GM12878 (cell line): ENCODE results near the gene SMPD4. TPM values are rescaled to one million over a fixed set of nuclear protein-coding genes. Genes with fewer than 3 reads are reported as not detected.
"Not testable (repeated sequence)": the region's sequence is repeated elsewhere in the genome, so short reads cannot be mapped to it uniquely, and the experiment has no call there.

ENCODE experiments used
- ATAC-seq: fragments of 200-7000 bp; cut with Tn5 transposase; 3 replicates; pipeline ENCODE4 v1.9.1; 2020; ENCODE audit warnings: mild to moderate bottlenecking, moderate library complexity
- BruUV-seq: library from RNA; stranded (reverse); fragments of 400-500 nt; replicated peaks from 2 replicates; lab custom pipeline; 2021; lab: Mats Ljungman, UMichigan
- CTCF ChIA-PET: fragments of 300-600 bp; sonication (Branson Sonifier 250); formaldehyde crosslinking; extraction: SDS; loops from one replicate; lab custom pipeline; 2021; ENCODE audit warnings: inconsistent platforms; lab: Yijun Ruan, JAX
- POLR2A ChIA-PET: fragments of 350-600 bp; formaldehyde crosslinking; extraction: SDS; loops from one replicate; lab custom pipeline; 2021; ENCODE audit warnings: inconsistent platforms; lab: Charles Lee
- RAD21 ChIA-PET: fragments of 300-600 bp; sonication (Branson Sonifier 250); formaldehyde crosslinking; loops from one replicate; lab custom pipeline; 2023; ENCODE audit warnings: antibody characterized with exemption; ENCODE audit not compliant: unreplicated experiment; lab: Charles Lee
- SMC1A ChIA-PET: fragments of 300-600 bp; sonication (Branson Sonifier 250); formaldehyde crosslinking; loops from one replicate; lab custom pipeline; 2023; ENCODE audit not compliant: unreplicated experiment, uncharacterized antibody; lab: Charles Lee
- DNase-seq: peaks from one replicate; pipeline ENCODE4 v3.0.0-alpha.2; 2011; ENCODE audit warnings: low read depth, low spot score
- FAIRE-seq: peaks from 3 replicates; lab custom pipeline; 2011; peaks lifted over from hg19 to GRCh38; lab: Jason Lieb, UNC
- H2AFZ ChIP-seq: 2 replicates; pipeline ENCODE4 v1.6.0; 2011; ENCODE audit warnings: low read depth, low read length, control low read depth; ENCODE audit not compliant: control insufficient read depth
- H3K27ac ChIP-seq: 2 replicates; pipeline ENCODE4 v1.5.1; 2011; ENCODE audit warnings: control low read depth; ENCODE audit not compliant: control insufficient read depth, insufficient read depth
- H3K27me3 ChIP-seq, 2 experiments: replicated peaks in 1 of 2; 2 replicates each; pipeline versions ENCODE4 v1.6.0 to v1.6.1; 2011; ENCODE audit warnings: low read length in 1 of 2; ENCODE audit not compliant: control insufficient read depth in 2 of 2, insufficient read depth in 2 of 2
- H3K36me3 ChIP-seq, 2 experiments: 2 replicates each; pipeline ENCODE4 v1.5.1; 2011; ENCODE audit warnings: low read length in 1 of 2; ENCODE audit not compliant: control insufficient read depth in 2 of 2, insufficient read depth in 2 of 2
- H3K4me1 ChIP-seq: 2 replicates; pipeline ENCODE4 v1.6.1; 2011; ENCODE audit warnings: mild to moderate bottlenecking, low read length, moderate library complexity, mixed read lengths; ENCODE audit not compliant: control insufficient read depth, insufficient read depth
- H3K4me2 ChIP-seq: 2 replicates; pipeline ENCODE4 v1.6.0; 2011; ENCODE audit warnings: control low read depth; ENCODE audit not compliant: control insufficient read depth, insufficient read depth
- H3K4me3 ChIP-seq: fragments of 200-600 bp; sonication (generic); 2 replicates; pipeline ENCODE4 v1.5.1; 2016
- H3K79me2 ChIP-seq: 2 replicates; pipeline ENCODE4 v1.6.0; 2011; ENCODE audit warnings: low read length; ENCODE audit not compliant: control insufficient read depth, insufficient read depth
- H3K9ac ChIP-seq: 2 replicates; pipeline ENCODE4 v1.8.0; 2011; ENCODE audit warnings: low read length, control low read depth, mixed read lengths; ENCODE audit not compliant: control insufficient read depth, insufficient read depth
- H3K9me3 ChIP-seq: replicated peaks from 3 replicates; pipeline ENCODE4 v1.5.1; 2011; ENCODE audit warnings: mild to moderate bottlenecking, low read length; ENCODE audit not compliant: control insufficient read depth, insufficient read depth
- H4K20me1 ChIP-seq: 2 replicates; pipeline ENCODE4 v1.6.0; 2011; ENCODE audit not compliant: control insufficient read depth, insufficient read depth
- WGBS: methylation state at CpG from one replicate; pipeline ENCODE4 v1.1.6; 2016; ENCODE audit warnings: low lambda C conversion rate; ENCODE audit not compliant: insufficient replicate concordance, insufficient coverage; ENCODE audit errors: missing lambda C conversion rate; 5-methylcytosine and 5-hydroxymethylcytosine counted together
- in situ Hi-C: fragments of 300-500 bp; cut with MboI; formaldehyde crosslinking; loops from 9 replicates; pipeline ENCODE4 v1.14.3; 2018; ENCODE audit warnings: mixed read lengths
- intact Hi-C: fragments of 100-400 bp; cut with micrococcal nuclease; formaldehyde crosslinking; loops from one replicate; pipeline ENCODE4 v1.14.2; 2022; ENCODE audit not compliant: unreplicated experiment
- polyA plus RNA-seq, 11 experiments: library from polyadenylated mRNA; depleted of rRNA in 4 of 11; unstranded in 6 of 11; stranded (reverse) in 5 of 11; fragments of >200 nt; fragmentation: Nextera tagmentation in 4 of 11; fragmentation: Illumina TruSeq in 1 of 11; extraction: Ambion mirVana in 4 of 11; extraction: Trizol in 1 of 11; gene quantifications; 1 replicate in 1 of 11; 2 replicates in 10 of 11; pipeline versions ENCODE4 v1.2.1 to v1.2.3, GENCODE V29; 2011 to 2016; ENCODE audit warnings: inconsistent platforms in 2 of 11, missing spikeins in 2 of 11, low read depth in 1 of 11
- total RNA-seq, 4 experiments: library from RNA; depleted of rRNA in 3 of 4; stranded (reverse); fragments of >200 nt in 3 of 4; fragmentation: Illumina TruSeq in 1 of 4; extraction: Trizol in 1 of 4; gene quantifications; 2 replicates each; pipeline versions ENCODE4 v1.2.1 to v1.2.3, GENCODE V29; 2013 to 2021

SMPD4 gene
- total and polyA plus RNA-seq, 10 of the 15 experiments (the other 5 are each of a cell fraction or from before 2014, with no cell fraction given) = 5.0 to 82.0 (median 45.7) TPM

DNA sequence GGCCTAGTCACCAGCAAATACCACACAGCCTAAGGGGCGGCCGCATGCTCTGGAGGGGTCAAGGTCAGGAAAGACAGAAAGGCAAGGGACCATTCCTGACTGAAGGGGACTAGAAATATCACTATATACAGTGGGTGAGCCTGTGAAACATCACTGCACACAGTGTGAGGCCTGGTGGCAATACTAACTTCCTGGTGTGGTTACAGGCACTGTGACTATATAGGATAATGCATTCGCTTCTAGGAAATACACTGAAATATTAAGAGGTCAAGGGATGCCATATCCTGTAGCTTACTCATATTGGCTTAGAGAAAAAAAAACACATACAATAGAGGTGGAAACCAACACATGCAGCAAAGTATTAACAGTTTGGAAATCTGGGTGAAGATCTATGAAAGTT lies 12.2 kb downstream of the SMPD4 start:
- BruUV-seq, H3K79me2 ChIP-seq, in situ Hi-C loops, ATAC-seq, H3K27me3 ChIP-seq, H3K9me3 ChIP-seq, H3K27ac ChIP-seq, H3K4me3 ChIP-seq, DNase-seq, intact Hi-C loops, RAD21 ChIA-PET, H3K9ac ChIP-seq, H4K20me1 ChIP-seq, H3K4me1 ChIP-seq, H3K4me2 ChIP-seq, H2AFZ ChIP-seq: not testable (repeated sequence)
- 70% methylated on average over 3 of the region's 3 CpGs for WGBS
- ChIA-PET POLR2A (interaction anchor here (0.7 kb wide), 3 partner anchors 17 to 731 kb away, joined by 4 to 5 read pairs (median 5); no protein-coding TSS in a partner anchor), SMC1A (interaction anchor here (0.6 kb wide), 1 partner anchor 382 kb away, joined by 3 read pairs; no protein-coding TSS in a partner anchor), CTCF (interaction anchor here (1.2 kb wide), 1 partner anchor 163 kb away, joined by 3 read pairs; no protein-coding TSS in a partner anchor)
- peaks cover 14 to 16% of the 10 kb centered on the region in 2 experiments for H3K36me3 ChIP-seq
- FAIRE-seq = peak; percentile 41

DNA sequence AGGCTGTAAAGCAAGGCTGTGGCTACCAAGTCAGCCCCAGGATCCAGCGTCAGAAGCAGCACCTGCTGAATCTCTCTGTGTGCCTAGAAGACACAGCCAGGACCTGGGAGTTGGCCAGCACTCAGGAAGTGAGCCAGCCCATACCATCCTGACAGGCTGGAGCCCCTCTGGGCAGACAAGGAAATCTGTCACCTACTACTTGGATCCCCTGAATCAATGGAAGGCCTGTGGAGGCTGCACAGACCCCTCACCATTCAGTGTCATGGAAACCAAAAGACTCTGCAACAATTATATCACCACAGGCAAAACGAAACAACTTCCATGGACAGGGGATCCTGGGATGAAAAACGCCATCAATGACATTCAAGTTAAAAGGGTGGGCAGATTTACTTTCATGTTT lies 14.8 kb downstream of the SMPD4 start:
- BruUV-seq, SMC1A ChIA-PET, RAD21 ChIA-PET, intact Hi-C loops, DNase-seq, H2AFZ ChIP-seq, H3K79me2 ChIP-seq, CTCF ChIA-PET, H3K4me2 ChIP-seq, in situ Hi-C loops, ATAC-seq, POLR2A ChIA-PET, H3K4me1 ChIP-seq, H4K20me1 ChIP-seq, H3K4me3 ChIP-seq, H3K9ac ChIP-seq, H3K9me3 ChIP-seq, H3K27me3 ChIP-seq, FAIRE-seq, H3K27ac ChIP-seq: not testable (repeated sequence)
- 74% methylated on average over 3 of the region's 3 CpGs for WGBS
- peaks cover 11 to 16% of the 10 kb centered on the region in 2 experiments for H3K36me3 ChIP-seq
